Measurements from ENCODE around the gene PGLYRP2. TPM values are rescaled to one million over a fixed set of nuclear protein-coding genes. Genes with fewer than 3 reads are reported as not detected.

PGLYRP2 gene
- total RNA-seq, 1 experiment from 2014 or later: not detected

- RAD21 ChIA-PET (ENCODE audit: low non-redundant PET in 1 of 2, low total read pairs in 2 of 2, uncharacterized antibody in 2 of 2, unreplicated experiment in 2 of 2): no interaction called here
- DNase-seq (ENCODE audit: low read depth, low spot score): no peak
These were observed 56.2 kb downstream of the PGLYRP2 start for GRCh38 chr19:15423130-15423529.

More at GRCh38 chr19:15423130-15423529, 56.2 kb downstream of the PGLYRP2 start:
- Histone ChIP-seq H3K4me1 (ENCODE audit: control insufficient read depth in 1 of 2, insufficient read depth in 2 of 2, low read length in 2 of 2) (peaks cover 4 to 6% of the 10 kb centered on the region in 2 experiments; a peak in 3 of 4 replicates), H3K9me2 (ENCODE audit: insufficient read depth) (no peaks in the 10 kb centered on the region), H3K9me3 (ENCODE audit: control insufficient read depth in 1 of 2, insufficient read depth in 1 of 2, low read depth in 1 of 2, low read length in 2 of 2) (no peaks in the 10 kb centered on the region), H3K79me2 (ENCODE audit: insufficient read depth, low read length) (peaks cover 19% of the 10 kb centered on the region), H3K36me3 (ENCODE audit: control insufficient read depth in 1 of 2, insufficient read depth in 2 of 2, low read length in 2 of 2) (peaks cover 16 to 46% of the 10 kb centered on the region in 2 experiments; a peak in 3 of 4 replicates), H3K4me3 (replicated peaks in 1 of 2; ENCODE audit: low read depth in 1 of 2, low read length in 2 of 2) (no peak overlapping the region), H3K27ac (ENCODE audit: low read depth, low read length) (no peak overlapping the region), H2AFZ (ENCODE audit: low read depth, low read length, poor library complexity, severe bottlenecking) (no peak overlapping the region), H3K4me2 (ENCODE audit: low read length) (no peak overlapping the region), H4K20me1 (ENCODE audit: insufficient read depth) (no peaks in the 10 kb centered on the region), H3K27me3 (ENCODE audit: insufficient read depth, low read length) (no peaks in the 10 kb centered on the region), H3K9ac (ENCODE audit: low read length) (no peak overlapping the region)
- ChIA-PET CTCF (no interaction called here), POLR2A (no interaction called here)
- no TSS peak for BruUV-seq (replicated peaks)
- TF ChIP-seq SP1 (IDR thresholded peaks at IDR 0.05; ENCODE audit: low read depth) (no peak), REST (IDR thresholded peaks at IDR 0.05; ENCODE audit: low read depth) (no peak), CEBPB (IDR thresholded peaks at IDR 0.05; ENCODE audit: low read depth) (no peak), CTCF (IDR thresholded peaks at IDR 0.05 in 2 of 3, conservative IDR thresholded peaks at IDR 0.05 in 1 of 3; ENCODE audit: borderline replicate concordance in 1 of 3, insufficient read depth in 1 of 3, low read depth in 2 of 3, low read length in 2 of 3) (no peak), MAX (IDR thresholded peaks at IDR 0.05) (no peak), SIN3A (IDR thresholded peaks at IDR 0.05; ENCODE audit: low read depth) (no peak), EGR1 (IDR thresholded peaks at IDR 0.05; ENCODE audit: low read depth) (no peak), ELF1 (IDR thresholded peaks at IDR 0.05; ENCODE audit: borderline replicate concordance, low read depth) (no peak), POLR2A (IDR thresholded peaks at IDR 0.05; ENCODE audit: borderline replicate concordance, extremely low read depth, insufficient read depth, insufficient read length) (no peak), ATF3 (IDR thresholded peaks at IDR 0.05) (no peak), FOSL1 (IDR thresholded peaks at IDR 0.05; ENCODE audit: low read depth) (no peak), ZNF274 (IDR thresholded peaks at IDR 0.05; ENCODE audit: low read depth, low read length) (no peak), JUND (IDR thresholded peaks at IDR 0.05) (no peak), TCF7L2 (IDR thresholded peaks at IDR 0.05; ENCODE audit: borderline replicate concordance, extremely low read depth, insufficient read depth, insufficient read length) (no peak), RAD21 (IDR thresholded peaks at IDR 0.05; ENCODE audit: low read depth) (no peak)
- intact Hi-C loops (cut with micrococcal nuclease): no loop called here
- ATAC-seq: no peak
